OCI-LY1 (cell line): ENCODE data around the gene NFE2L1.
"Not testable (repeated sequence)": the region's sequence is repeated elsewhere in the genome, so short reads cannot be mapped to it uniquely, and the experiment has no call there.

Source experiments
- CTCF ChIP-seq: fragments of 200-600 bp; sonication (generic), shearing (Covaris generic); IDR thresholded peaks from 2 replicates; pipeline ENCODE4 v1.5.1; 2017; ENCODE audit warnings: mild to moderate bottlenecking, antibody characterized with exemption, low read length, moderate library complexity, mixed read lengths
- EZH2 ChIP-seq: fragments of 200-600 bp; sonication (generic), shearing (Covaris generic); IDR thresholded peaks from 2 replicates; pipeline ENCODE4 v1.8.0; 2017; ENCODE audit warnings: borderline replicate concordance, mixed run types, mild to moderate bottlenecking, antibody characterized with exemption, low read length, moderate library complexity, mixed read lengths

GRCh38 chr17:48017817-48018158, 30.4 kb upstream of the NFE2L1 start:
- TF ChIP-seq CTCF, EZH2: not testable (repeated sequence)
